Measurements from ENCODE around the gene GREM2. TPM values are rescaled to one million over a fixed set of nuclear protein-coding genes. Genes with fewer than 3 reads are reported as not detected.

Gene GREM2
- total RNA-seq, 1 experiment from 2014 or later: not detected

DNA sequence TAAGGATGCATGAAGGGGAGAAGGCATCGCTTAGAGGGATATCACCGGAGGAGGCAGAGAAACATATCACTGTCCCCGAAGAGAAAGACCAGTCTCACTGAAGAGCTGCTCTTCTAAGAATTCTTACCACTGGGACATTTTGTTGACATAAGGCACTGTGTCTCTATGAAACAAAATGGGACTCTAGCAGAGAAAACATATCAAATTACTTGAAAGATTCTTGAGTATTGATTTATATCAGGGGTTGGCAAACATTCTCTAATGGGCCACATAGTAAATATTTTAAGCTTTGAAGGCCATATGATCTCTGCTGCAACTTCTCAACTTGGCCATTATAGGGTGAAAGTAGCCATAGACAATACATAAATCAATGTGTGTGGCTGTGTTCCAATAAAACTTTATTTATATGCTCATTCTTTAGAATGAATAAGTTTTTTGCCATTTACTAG lies 41.0 kb upstream of the GREM2 start:
- CTCF ChIA-PET: no interaction called here
- Histone ChIP-seq H3K36me3 (ENCODE audit: insufficient read depth, low read length, poor library complexity, severe bottlenecking) (no peaks in the 10 kb centered on the region), H3K4me3 (ENCODE audit: low read depth, low read length, poor library complexity, severe bottlenecking) (no peak overlapping the region), H3K27ac (ENCODE audit: low read depth, low read length, poor library complexity, severe bottlenecking) (no peak overlapping the region), H3K4me1 (ENCODE audit: insufficient read depth, low read length, poor library complexity, severe bottlenecking) (no peaks in the 10 kb centered on the region), H3K27me3 (replicated peaks; ENCODE audit: insufficient read depth, low read depth, low read length, poor library complexity) (peaks cover 3% of the 10 kb centered on the region), H3K9me3 (ENCODE audit: low read depth, low read length, poor library complexity, severe bottlenecking) (no peaks in the 10 kb centered on the region)
- POLR2A ChIA-PET (ENCODE audit: low non-redundant PET): no interaction called here
- DNase-seq (ENCODE audit: low spot score): no peak
- no TSS peak for BruUV-seq (replicated peaks)
- intact Hi-C loops (cut with micrococcal nuclease; ENCODE audit: unreplicated experiment): no loop called here
- TF ChIP-seq, protein P1, sequence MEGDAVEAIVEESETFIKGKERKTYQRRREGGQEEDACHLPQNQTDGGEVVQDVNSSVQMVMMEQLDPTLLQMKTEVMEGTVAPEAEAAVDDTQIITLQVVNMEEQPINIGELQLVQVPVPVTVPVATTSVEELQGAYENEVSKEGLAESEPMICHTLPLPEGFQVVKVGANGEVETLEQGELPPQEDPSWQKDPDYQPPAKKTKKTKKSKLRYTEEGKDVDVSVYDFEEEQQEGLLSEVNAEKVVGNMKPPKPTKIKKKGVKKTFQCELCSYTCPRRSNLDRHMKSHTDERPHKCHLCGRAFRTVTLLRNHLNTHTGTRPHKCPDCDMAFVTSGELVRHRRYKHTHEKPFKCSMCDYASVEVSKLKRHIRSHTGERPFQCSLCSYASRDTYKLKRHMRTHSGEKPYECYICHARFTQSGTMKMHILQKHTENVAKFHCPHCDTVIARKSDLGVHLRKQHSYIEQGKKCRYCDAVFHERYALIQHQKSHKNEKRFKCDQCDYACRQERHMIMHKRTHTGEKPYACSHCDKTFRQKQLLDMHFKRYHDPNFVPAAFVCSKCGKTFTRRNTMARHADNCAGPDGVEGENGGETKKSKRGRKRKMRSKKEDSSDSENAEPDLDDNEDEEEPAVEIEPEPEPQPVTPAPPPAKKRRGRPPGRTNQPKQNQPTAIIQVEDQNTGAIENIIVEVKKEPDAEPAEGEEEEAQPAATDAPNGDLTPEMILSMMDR (conservative IDR thresholded peaks at IDR 0.05; ENCODE audit: low read depth, low read length): no peak
- TF ChIP-seq EZH2 (IDR thresholded peaks at IDR 0.05; ENCODE audit: borderline replicate concordance, low read depth, low read length, poor library complexity, severe bottlenecking): no peak

DNA sequence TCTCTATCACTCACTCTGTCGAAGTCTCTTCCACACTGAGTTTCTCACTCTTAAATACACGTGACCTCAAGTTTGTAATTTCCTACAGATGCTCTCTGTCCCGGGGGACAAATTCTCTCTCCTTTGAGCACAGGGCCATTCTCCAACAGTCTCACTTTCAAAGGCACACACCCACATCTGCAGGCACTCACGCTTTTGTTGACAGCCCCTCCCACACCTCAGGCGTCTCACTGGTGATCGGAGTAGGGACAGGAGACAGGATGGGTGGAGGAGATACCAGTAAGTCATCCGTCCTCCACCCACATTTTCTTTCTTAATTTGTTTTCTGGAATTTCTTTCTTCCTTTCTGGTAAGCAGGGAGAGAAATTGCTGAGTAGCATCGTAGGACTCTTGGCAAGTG lies 40.6 kb upstream of the GREM2 start:
- no peaks in the 10 kb centered on the region for H3K27me3 ChIP-seq (replicated peaks; ENCODE audit: insufficient read depth, low read depth, low read length, poor library complexity)
- no peaks in the 10 kb centered on the region for H3K9me3 ChIP-seq (ENCODE audit: low read depth, low read length, poor library complexity, severe bottlenecking)
- no peaks in the 10 kb centered on the region for H3K36me3 ChIP-seq (ENCODE audit: insufficient read depth, low read length, poor library complexity, severe bottlenecking)
- CTCF ChIA-PET: no interaction called here
- TF ChIP-seq EZH2 (IDR thresholded peaks at IDR 0.05; ENCODE audit: borderline replicate concordance, low read depth, low read length, poor library complexity, severe bottlenecking): no peak
- TF ChIP-seq, protein P1 (conservative IDR thresholded peaks at IDR 0.05; ENCODE audit: low read depth, low read length): no peak
- no peak overlapping the region for H3K27ac ChIP-seq (ENCODE audit: low read depth, low read length, poor library complexity, severe bottlenecking)
- no peak overlapping the region for H3K4me3 ChIP-seq (ENCODE audit: low read depth, low read length, poor library complexity, severe bottlenecking)
- POLR2A ChIA-PET (ENCODE audit: low non-redundant PET): no interaction called here
- no peak for DNase-seq (ENCODE audit: low spot score)
- no peaks in the 10 kb centered on the region for H3K4me1 ChIP-seq (ENCODE audit: insufficient read depth, low read length, poor library complexity, severe bottlenecking)
- intact Hi-C loops (cut with micrococcal nuclease; ENCODE audit: unreplicated experiment): no loop called here
- BruUV-seq (replicated peaks): no TSS peak

DNA sequence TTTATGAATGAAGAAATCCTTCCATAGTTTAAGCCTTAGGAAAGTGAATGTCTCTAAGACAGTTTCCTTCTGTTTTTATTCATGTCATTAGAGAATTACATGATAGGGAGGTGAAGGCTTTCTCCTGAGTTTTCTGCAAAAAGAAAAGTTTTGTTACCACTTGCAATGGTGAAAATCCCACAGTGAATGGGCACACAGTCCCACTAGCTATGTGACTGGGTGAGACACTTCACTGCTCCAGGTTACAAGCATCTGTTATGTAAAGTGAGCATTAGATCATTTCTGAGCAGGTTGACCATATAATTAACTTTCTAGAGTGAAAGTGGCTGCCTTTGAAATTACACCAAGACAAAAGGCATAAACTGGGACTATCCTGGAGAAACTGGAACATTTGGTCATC lies 38.9 kb upstream of the GREM2 start:
- no peak overlapping the region for H3K4me3 ChIP-seq (ENCODE audit: low read depth, low read length, poor library complexity, severe bottlenecking)
- no peaks in the 10 kb centered on the region for H3K27me3 ChIP-seq (replicated peaks; ENCODE audit: insufficient read depth, low read depth, low read length, poor library complexity)
- H3K36me3 ChIP-seq (ENCODE audit: insufficient read depth, low read length, poor library complexity, severe bottlenecking): no peaks in the 10 kb centered on the region
- H3K9me3 ChIP-seq (ENCODE audit: low read depth, low read length, poor library complexity, severe bottlenecking): no peaks in the 10 kb centered on the region
- ChIA-PET POLR2A (ENCODE audit: low non-redundant PET) (no interaction called here), CTCF (no interaction called here)
- DNase-seq (ENCODE audit: low spot score): no peak
- H3K4me1 ChIP-seq (ENCODE audit: insufficient read depth, low read length, poor library complexity, severe bottlenecking): no peaks in the 10 kb centered on the region
- intact Hi-C loops (cut with micrococcal nuclease; ENCODE audit: unreplicated experiment): no loop called here
- no peak overlapping the region for H3K27ac ChIP-seq (ENCODE audit: low read depth, low read length, poor library complexity, severe bottlenecking)
- TF ChIP-seq, protein P1 (conservative IDR thresholded peaks at IDR 0.05; ENCODE audit: low read depth, low read length): no peak
- no peak for TF ChIP-seq EZH2 (IDR thresholded peaks at IDR 0.05; ENCODE audit: borderline replicate concordance, low read depth, low read length, poor library complexity, severe bottlenecking)
- no TSS peak for BruUV-seq (replicated peaks)
